ENCODE measurements around the gene FADS2.

The FADS2 gene

DNA sequence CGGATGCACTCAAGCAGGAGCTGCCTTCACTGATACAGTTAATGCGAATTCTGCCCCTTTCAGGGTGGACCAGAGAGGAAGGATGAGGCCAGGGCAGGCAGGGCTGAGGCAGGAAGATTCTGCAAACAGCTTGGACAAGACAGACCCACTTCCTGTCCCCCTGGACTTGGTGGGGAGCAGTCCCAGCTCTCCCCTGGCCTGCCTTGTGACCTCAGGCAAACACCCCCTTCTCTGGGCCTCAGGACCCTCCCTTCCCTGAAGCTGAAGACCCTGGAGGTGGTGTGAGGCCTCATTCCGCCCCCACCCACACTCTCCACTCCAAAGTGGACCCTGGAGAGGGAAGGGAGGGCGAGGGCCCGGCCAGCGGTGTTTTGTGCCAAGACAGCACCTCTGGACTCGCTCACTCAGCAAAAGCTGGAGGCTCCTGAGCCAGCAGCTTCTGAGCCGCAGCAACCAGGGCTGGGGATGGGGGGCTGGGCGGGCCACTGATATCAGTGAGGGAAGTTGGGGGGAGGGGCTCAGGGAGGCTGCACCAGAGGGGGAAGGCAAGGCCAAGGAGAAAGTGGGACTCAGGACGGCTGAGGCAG, 80.7 kb downstream of the FADS2 start:
- TF ChIP-seq, protein P1, sequence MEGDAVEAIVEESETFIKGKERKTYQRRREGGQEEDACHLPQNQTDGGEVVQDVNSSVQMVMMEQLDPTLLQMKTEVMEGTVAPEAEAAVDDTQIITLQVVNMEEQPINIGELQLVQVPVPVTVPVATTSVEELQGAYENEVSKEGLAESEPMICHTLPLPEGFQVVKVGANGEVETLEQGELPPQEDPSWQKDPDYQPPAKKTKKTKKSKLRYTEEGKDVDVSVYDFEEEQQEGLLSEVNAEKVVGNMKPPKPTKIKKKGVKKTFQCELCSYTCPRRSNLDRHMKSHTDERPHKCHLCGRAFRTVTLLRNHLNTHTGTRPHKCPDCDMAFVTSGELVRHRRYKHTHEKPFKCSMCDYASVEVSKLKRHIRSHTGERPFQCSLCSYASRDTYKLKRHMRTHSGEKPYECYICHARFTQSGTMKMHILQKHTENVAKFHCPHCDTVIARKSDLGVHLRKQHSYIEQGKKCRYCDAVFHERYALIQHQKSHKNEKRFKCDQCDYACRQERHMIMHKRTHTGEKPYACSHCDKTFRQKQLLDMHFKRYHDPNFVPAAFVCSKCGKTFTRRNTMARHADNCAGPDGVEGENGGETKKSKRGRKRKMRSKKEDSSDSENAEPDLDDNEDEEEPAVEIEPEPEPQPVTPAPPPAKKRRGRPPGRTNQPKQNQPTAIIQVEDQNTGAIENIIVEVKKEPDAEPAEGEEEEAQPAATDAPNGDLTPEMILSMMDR (IDR thresholded peaks at IDR 0.05; ENCODE audit: low read length, missing control alignments) = no peak
- no peak overlapping the region for H3K4me3 ChIP-seq (replicated peaks; ENCODE audit: low read depth, low read length)
- DNase-seq (ENCODE audit: low read depth) = no peak

DNA sequence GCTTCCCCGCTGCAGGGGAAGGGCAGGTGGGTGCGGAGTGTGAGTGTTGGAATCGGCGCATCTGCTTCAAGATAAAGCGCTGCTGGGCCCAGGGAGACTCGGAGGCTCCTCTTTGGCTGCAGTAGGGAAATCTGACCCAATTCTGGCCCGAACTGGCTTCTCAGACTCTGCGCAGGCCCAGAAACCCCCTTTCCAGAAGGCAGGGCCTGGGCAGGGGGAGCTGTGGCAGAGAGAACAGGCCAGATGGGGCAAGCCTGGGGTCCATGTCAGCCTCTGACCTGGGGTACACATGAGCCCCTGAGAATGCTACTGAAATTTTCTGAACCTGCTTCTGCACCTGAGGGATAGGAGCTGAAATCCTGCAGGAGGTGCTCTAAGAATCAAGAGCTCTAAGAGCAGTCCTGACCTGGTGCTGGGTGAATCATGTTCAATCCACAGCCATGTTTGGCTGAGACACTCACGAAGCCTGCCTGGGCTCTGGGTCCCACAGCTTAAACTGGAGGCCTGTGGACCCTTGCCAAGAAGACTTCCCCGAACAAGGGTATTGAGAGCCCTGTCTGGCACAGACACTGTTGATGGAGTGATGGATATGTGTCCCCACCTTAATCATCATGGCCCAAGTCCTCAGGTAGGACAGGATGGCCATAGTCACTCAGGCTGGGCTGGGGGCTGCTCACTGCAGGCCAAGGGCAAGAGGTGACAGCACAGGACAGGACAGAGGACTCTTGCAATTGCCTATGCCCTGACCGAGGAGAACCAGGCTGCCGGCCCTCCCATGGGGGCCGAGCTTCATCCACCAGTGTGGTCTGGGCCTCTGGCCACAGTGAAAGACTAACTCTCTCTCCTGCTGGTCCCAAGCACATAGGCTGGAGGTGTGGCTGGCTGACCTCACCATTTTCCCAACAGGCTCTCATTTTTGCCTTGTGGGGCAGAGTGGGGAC, 82.4 kb downstream of the FADS2 start:
- no peak for DNase-seq (ENCODE audit: low read depth)
- no peak overlapping the region for H3K4me3 ChIP-seq (replicated peaks; ENCODE audit: low read depth, low read length)
- TF ChIP-seq, protein P1 (IDR thresholded peaks at IDR 0.05; ENCODE audit: low read length, missing control alignments) = no peak

DNA sequence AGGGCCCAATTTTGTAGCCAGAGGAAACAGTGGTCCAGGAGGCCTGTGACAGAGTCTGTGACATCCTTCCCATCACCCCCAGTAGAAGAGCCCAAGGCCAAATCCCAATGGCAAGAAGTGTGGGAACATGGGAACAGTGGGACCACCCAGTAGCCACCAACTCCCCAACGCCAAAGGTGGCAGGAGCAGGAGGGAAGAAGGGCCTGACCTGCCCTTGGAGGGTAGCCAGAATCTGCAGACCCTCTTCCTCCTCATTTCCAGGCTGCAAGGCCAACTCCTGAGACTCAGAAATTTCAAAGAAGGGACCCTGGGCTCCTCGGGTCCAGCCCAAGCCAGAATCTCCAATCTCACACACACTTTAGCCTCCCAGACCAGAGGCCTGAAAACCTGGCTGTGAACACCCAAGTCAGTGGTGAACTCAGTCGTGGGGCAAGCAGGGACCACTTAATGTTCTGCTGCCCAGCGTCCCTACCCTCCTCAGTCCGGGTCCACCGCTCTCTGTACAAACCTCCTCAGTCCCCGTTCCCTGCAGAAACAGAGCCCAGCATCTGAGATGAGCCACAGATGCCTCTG, 83.1 kb downstream of the FADS2 start:
- no peak overlapping the region for H3K4me3 ChIP-seq (replicated peaks; ENCODE audit: low read depth, low read length)
- TF ChIP-seq, protein P1 (IDR thresholded peaks at IDR 0.05; ENCODE audit: low read length, missing control alignments) = no peak
- no peak for DNase-seq (ENCODE audit: low read depth)

GRCh38 chr11:61911701-61912529, 83.8 kb downstream of the FADS2 start:
- DNase-seq (ENCODE audit: low read depth) = no peak
- H3K4me3 ChIP-seq (replicated peaks; ENCODE audit: low read depth, low read length) = no peak overlapping the region
- TF ChIP-seq, protein P1 (IDR thresholded peaks at IDR 0.05; ENCODE audit: low read length, missing control alignments) = no peak

- TF ChIP-seq, protein P1 (IDR thresholded peaks at IDR 0.05; ENCODE audit: low read length, missing control alignments) = no peak
- DNase-seq (ENCODE audit: low read depth) = no peak
- no peak overlapping the region for H3K4me3 ChIP-seq (replicated peaks; ENCODE audit: low read depth, low read length)
Observed at GRCh38 chr11:61912530-61912898, 84.4 kb downstream of the FADS2 start.

- TF ChIP-seq, protein P1 (IDR thresholded peaks at IDR 0.05; ENCODE audit: low read length, missing control alignments) = no peak
- no peak for DNase-seq (ENCODE audit: low read depth)
- no peak overlapping the region for H3K4me3 ChIP-seq (replicated peaks; ENCODE audit: low read depth, low read length)
Observed at GRCh38 chr11:61912991-61913698, 85.0 kb downstream of the FADS2 start.

All from fibroblast of pulmonary artery (primary cell).